T47D (cell line): ENCODE results near the gene SDSL.

ENCODE experiments used
- DNase-seq, 2 experiments: peaks; one replicate each; pipeline versions ENCODE4 v3.0.0 to v3.0.0-alpha.2; 2011 to 2012; ENCODE audit warnings: low read depth in 1 of 2, low spot score in 1 of 2
- JUND ChIP-seq: IDR thresholded peaks from 2 replicates; pipeline ENCODE4 v1.6.1; 2012; ENCODE audit warnings: low read depth
- in situ Hi-C: cut with HindIII; loops from 2 replicates; pipeline ENCODE4 v1.10.0; 2016; ENCODE audit warnings: low sequenced_read_pairs, low pct_unique_long_range_greater_than_20kb

SDSL gene

DNA sequence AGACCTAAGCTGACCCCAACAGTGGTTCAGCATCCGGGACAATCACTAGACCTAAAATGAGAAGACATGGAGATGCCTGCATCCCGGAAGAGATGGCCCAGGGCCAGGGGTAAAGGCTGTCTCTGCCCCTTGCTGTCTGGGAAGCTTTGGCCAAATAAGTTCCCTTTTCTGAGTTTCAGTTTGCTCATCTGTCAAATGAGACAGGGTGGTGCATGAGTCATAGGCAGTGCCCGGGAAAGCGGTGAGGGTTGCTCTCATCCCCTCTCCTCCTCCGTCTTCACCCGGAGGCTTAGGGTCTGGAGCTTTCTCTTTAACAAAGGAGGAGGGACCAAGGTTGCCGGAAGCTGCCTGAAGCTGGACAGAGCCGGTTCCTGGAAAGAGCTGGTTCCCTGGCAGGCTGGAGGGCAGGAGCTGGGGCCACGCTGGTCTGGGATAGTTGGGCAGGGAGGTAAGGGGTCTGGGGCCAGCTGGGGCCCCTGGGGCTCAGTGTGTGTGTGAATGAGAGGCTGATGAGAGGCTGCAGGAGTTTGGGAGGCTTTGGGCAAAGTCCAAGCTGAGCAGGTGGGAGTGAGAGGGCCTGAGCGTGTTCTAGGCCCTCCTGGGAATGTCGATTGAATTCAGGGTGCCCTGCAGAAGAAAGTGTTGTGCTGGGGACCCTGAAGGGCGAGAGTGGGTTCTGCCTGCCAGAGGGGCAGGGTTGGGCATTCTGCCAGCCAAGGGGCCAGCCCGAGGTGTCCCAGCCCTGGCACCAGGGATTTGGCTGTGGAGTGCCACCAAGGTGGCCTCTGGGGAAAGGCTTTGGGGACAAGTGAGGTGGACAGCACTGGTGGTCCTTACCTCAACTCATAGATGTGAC, at the start of gene SDSL:
TSS of gene SDSL (plus strand) at position 351 of the 856 bp plus-strand sequence. CDS start 5,603 bp downstream, outside the sequence.
- DNase-seq: peak; percentile 72 to 84
- TF ChIP-seq JUND: no peak
- in situ Hi-C loops: no loop called here

- no peak for TF ChIP-seq JUND
- in situ Hi-C loops: no loop called here
Observed at GRCh38 chr12:113373440-113373839, 48.7 kb upstream of the SDSL start.

GRCh38 chr12:113373969-113374368, 48.2 kb upstream of the SDSL start:
- no peak for TF ChIP-seq JUND

More at GRCh38 chr12:113373440-113373839, 48.7 kb upstream of the SDSL start:
- no peak for DNase-seq

DNA sequence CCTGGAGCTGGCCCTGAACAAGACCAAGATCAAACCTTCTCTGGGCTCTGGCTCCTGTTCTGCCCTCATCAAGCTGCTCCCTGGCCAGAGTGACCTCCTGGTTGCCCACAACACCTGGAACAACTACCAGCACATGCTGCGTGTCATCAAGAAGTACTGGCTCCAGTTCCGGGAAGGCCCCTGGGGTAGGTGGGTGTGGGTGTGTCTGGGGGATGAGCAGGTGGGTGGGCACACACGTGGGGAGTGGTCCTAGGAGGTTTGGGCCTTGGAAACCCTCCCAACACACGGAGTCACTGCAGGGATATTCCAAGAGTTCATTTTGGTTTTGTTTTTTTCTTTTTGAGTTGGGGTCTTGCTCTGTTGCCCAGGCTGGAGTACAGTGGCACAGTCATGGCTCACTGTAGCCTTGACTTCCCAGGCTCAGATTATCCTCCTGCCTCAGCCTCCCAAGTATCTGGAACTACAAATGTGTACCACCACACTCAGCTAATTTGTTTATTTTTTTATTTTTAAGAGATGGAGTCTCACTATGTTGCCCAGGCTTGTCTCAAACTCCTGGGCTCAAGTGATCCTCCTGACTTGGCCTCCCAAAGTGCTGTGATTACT, 47.3 kb upstream of the SDSL start:
- DNase-seq: no peak
- no peak for TF ChIP-seq JUND
- in situ Hi-C loops: no loop called here

More at GRCh38 chr12:113373969-113374368, 48.2 kb upstream of the SDSL start:
- in situ Hi-C loops: no loop called here
- no peak for DNase-seq

DNA sequence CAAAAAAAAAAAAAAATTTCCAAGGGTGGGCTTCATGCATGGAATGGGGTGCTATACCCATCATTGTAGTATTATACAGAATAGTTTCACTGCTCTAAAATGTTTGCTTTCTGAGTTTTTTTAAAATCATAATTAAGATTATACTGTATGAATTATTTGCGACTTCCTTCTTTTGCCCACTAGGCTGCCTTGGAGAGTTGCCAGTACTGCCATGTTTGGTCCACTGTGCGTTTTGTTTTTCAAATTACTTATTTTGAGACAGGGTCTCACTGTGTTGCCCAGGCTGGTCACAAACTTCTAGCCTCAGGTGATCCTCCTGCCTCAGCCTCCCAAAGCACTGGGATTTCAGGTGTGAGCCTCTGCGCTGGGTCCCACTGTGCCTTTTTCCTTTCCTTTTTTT, 43.9 kb upstream of the SDSL start:
- no peak for DNase-seq
- in situ Hi-C loops: no loop called here
- TF ChIP-seq JUND: no peak

DNA sequence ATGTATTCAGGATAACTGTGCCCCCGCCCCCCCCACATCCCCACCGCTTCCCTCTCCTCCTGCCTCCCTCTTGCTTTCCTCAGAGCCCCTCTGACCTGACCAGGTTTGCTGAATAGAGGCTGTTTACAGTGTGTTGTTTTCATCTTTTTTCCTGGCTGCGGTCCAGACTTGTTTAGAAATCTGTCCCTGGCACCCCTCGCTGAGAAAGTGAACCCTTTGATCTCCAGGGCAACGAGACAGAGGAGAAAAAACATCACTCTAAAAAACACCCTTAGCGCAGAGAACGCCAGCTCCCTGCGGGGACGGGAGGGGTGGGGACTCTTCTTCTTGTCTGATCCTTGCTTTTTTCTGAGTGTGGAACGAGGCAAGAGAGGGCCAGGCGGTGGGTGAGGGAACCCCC, 41.0 kb upstream of the SDSL start:
- no peak for TF ChIP-seq JUND
- DNase-seq: no peak
- in situ Hi-C loops: no loop called here

DNA sequence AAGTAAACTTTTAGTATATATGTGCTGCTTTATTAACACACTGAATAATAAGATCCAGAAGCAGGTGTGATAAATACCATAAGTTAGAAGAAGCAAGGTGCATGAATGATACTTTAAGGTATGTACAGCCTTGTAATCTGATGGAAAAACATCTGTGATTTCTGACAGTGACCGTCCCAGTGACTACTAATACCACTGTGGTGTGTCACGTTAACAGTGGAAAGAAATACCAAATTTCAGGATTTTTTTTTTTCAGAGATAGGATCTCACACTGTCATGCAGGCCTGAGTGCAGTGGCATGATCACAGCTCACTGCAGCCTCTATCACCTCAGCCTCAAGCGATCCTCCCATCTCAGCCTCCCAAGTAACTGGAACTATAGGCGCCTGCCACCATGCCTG, 40.0 kb upstream of the SDSL start:
- no peak for TF ChIP-seq JUND
- no peak for DNase-seq
- in situ Hi-C loops: no loop called here

GRCh38 chr12:113384778-113385177, 37.4 kb upstream of the SDSL start:
- DNase-seq: no peak
- TF ChIP-seq JUND: no peak
- in situ Hi-C loops: no loop called here

GRCh38 chr12:113385282-113385882, 36.8 kb upstream of the SDSL start:
- TF ChIP-seq JUND: no peak
- DNase-seq: no peak
- in situ Hi-C loops: no loop called here

DNA sequence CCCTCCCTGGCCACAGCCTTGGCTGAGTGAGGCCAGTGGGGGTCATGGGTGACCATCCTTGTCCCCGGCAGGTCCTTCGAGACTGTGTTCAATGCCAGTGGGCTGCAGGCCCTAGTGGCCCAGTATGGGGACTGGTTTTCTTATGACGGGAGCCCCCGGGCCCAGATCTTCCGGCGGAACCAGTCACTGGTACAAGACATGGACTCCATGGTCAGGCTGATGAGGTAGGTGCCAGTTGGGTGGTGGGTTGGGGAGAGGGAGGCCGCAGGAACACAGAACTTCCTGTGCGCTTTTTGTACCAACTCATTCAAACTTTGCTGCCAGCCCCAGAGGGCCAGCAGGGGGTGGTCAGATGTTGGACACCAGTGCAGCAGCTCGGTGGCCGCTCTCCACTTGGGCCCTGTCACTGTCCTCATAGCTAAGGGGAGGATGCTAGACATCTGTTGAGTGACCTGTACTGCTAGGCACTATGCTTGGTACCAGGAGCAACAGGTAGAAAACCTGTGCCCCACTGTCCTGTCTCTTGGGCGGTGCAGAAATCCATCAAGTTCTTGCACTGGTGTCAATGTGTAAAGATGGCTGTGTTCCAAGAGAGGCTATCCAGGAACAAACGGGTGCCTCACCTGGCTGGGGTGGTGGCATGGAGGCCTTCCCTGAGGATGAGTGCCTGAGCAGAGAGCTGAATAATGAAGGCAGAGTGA, 35.2 kb upstream of the SDSL start:
- in situ Hi-C loops: no loop called here
- no peak for DNase-seq
- TF ChIP-seq JUND: no peak

DNA sequence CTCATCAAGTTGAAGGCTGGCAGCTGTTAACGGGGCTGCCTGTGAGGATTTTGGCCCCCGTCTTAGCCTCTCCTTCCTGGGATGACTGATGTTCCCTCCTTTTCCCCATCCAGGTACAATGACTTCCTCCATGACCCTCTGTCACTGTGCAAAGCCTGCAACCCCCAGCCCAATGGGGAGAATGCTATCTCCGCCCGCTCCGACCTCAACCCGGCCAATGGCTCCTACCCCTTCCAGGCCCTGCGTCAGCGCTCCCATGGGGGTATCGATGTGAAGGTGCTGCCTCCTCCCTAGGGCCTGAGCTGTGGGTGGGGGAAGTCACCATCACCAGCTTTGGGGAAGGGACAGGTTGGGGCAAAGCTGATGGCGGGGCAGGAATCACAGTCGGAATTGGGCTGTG, 34.5 kb upstream of the SDSL start:
- in situ Hi-C loops: no loop called here
- no peak for DNase-seq
- no peak for TF ChIP-seq JUND

GRCh38 chr12:113388351-113388750, 33.8 kb upstream of the SDSL start:
- in situ Hi-C loops: no loop called here
- no peak for TF ChIP-seq JUND
- DNase-seq: no peak
